Stimulated activated CD4-positive, alpha-beta T cell treated with anti-CD3 and anti-CD28 coated beads, Interleukin-4, amount 100 ng/mL, for 24 hours (primary cell): Measurements from ENCODE around the gene PZP.
A peak's percentile ranks its signal among the peaks of the same experiment; 100 is the strongest.
"Not testable (repeated sequence)": the region's sequence is repeated elsewhere in the genome, so short reads cannot be mapped to it uniquely, and the experiment has no call there.

ENCODE experiments used
- DNase-seq: peaks from one replicate; pipeline ENCODE4 v3.0.0-alpha.2; 2020

PZP gene

GRCh38 chr12:9208229-9208628 is at the start of gene PZP:
Gene PZP, minus strand, starts transcription at chr12:9208395. Its CDS starts 54 bp downstream, at chr12:9208341.
- no peak for DNase-seq

DNA sequence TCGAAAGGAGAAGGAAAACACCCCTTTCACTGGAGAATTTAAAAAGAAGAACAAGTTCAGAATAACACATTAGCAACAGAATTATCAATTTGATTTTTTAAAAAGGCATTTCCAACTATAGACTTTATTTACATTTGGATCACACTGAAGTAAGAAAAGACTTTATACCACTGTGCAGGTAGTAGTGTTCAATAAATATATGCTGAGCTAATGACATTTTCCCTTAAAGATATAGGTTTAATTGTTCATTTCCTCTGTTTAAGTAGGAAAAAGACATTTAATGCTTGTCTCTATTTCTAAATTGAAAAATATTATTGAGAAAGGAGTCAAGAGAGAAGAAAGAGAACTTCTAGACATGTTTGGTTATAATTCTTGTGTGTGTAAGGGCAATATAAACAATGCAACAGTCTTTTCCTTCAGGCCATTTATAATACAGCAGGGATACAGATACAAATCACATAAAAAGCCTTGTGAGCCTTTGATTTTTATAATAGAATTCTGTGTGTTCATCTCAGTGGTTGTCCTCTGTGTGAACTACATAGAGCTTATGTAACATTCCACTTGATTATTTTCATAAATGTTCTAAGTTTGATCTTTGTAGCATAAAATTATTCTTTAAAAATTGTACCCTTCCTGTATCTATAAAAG is 48.7 kb upstream of the PZP start:
- DNase-seq = no peak

DNA sequence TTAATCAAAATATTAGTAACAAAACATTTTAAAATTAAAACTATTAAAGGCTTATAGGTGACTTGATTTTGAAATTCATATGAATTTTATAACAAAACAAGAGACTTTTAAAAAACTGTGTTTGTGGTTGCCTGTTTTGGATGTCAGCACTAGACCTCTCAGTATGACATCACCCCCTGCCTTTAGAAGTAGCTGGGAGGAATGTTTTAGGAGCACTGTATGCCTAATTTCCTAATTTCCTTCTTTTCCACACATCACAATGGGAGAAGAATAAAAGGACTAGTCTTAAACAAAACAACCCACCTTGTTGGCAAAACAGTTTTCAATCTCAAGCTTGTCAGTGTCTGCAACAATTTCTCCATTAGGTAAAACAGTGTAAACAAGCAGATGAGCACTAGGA is 48.1 kb upstream of the PZP start:
- DNase-seq = no peak

- DNase-seq = no peak
Measured at GRCh38 chr12:9255837-9256236, 47.6 kb upstream of the PZP start.

DNA sequence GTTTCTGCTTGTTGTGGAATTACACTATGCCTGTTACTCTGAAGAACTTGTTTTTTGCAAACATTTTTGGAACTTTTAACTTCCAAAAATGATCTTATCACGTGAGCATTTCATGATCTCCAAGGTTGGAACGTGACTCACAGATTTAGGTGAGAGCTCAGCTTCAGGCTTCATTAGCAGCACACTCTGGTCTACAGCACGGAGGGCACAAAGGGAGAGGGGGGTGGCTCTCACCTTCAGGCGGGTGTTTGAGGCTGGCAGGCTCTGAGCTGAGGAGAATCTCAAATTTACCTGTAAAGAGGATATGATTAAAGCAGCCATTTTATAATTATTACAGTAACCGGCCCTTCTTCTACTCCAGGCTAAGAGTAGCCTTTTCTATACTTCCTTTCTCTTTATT is 45.3 kb upstream of the PZP start:
- DNase-seq = no peak

DNA sequence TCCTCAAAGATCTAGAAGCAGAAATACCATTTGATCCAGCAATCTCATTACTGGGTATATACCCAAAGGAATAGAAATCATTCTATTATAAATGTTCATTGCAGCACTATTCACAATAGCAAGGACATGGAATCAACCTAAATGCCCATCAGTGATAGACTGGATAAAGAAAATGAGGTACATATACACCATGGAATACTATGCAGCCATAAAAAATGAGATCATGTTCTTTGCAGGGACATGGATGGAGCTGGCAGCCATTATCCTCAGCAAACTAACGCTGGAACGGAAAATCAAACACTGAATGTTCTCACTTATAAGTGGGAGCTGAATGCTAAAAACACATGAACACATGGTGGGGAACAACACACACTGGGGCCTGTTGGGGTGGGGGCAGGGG is 44.6 kb upstream of the PZP start:
- not testable (repeated sequence) for DNase-seq

- DNase-seq = no peak
Measured at GRCh38 chr12:9252256-9252655, 44.1 kb upstream of the PZP start.

GRCh38 chr12:9248435-9248834 is 40.2 kb upstream of the PZP start:
- no peak for DNase-seq

DNA sequence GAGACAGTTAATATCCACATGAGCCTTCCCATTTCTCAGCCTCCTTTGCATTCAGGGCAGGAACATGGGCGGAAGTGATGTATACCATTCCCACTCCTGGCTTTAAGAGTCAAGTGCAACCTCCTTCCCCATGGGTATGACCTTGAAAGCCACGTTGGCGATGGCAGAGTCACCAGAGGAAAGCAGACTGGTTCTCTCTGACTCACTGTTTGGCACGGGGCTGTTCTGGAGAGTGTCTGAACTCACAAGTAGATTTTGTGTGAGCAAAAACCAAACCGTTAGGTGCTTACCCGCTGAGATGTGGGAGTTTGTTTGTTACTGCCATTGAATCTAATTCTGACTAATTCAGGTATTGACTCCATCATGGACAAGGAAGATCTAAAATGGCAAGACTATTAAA is 36.7 kb upstream of the PZP start:
- peak; percentile 80 for DNase-seq

DNA sequence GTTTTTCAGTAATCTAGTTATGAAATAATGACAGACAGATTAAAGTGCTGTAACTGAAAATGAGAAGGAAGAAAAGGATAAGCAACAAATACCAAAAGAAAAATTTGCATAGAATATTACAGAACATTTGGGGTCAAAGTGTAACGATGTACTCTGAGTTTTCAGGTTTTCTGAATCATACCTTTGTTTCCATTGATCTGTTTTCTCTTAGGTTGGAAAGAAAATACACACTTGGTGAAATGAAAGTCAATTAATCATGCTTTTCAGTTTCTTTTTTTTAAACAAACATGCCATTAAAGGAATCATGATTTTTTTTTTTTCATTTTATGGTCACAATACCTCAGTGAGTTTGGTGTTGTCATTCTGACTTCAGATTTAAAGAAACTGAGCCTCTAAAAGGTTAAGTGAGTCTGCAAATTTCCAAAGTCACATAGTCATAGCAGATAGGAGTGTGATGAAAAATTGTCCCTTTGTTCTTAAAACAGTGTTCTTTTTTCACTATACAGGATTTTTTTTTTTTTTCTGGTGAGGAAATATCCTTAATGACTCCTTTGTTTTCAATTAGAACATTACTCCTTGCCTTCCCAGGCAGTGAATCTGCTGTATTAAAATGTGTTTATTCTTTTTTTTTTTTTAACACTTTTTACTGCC is 35.9 kb upstream of the PZP start:
- DNase-seq = no peak

DNA sequence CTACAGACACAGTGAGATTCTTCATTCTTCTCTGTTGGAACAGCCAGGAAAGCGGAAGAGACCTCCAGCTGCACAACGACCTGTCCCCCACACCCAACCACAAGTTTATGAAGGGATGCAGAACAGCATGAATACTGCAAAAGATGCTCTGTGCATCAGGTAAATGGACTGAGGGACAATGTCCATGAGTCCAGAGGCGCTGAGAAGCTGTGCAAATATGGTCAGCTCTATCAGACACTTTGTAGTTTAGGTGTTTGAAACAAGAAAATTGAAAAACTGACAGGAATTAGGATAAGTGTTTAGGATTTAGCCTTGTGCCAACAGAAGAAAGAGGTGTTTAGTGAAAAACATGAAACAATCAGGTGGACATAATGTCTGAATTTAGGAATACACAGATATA is 33.1 kb upstream of the PZP start:
- no peak for DNase-seq

GRCh38 chr12:9240776-9241175 is 32.6 kb upstream of the PZP start:
- DNase-seq = no peak

DNA sequence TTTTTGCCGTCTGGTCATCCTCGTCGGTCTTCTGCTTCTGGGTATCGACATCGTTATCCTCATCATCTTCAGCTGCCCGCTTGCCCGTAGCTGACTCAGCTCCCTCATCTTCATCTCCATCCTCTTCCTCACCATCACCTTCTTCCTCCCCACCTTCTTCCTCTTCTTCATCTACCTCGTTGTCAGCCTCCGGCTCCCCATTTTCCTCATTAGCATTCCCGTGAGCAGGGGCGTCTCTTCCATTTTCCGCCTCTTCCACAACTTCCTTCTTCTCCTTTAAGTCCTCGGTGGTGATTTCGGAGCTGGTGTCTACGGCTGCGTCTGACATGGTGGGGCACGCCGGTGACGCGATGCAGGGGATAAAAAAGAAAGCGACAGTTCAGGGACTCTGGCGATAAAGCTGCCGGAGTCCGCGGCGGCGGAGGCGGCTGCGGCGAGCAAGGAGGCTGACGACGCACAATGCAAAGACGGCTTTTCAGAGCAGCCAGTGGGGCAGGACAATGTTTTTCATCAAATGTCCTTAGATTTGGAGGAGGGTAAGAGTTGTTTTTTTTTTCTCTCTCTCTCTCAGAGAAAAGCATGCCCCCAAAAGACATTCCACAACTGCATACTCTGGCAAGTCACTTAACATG is 31.9 kb upstream of the PZP start:
- DNase-seq = peak; percentile 44

DNA sequence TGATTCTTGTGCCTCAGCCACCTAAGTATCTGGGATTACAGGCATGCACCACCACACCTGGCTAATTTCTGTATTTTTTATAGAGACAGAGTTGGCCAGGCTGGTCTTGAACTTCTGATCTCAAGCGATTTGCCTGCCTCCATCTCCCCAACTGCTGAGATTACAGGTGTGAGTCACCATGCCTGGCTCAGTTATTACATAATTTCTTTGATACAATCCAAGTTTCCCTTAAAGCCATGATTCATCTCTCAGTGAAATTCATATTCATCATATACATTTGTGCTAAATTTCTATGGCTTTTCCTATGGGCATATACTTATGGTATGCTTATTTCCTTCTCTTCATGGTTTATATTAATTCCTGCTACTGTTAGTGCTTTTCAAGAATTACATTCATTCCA is 29.1 kb upstream of the PZP start:
- no peak for DNase-seq

DNA sequence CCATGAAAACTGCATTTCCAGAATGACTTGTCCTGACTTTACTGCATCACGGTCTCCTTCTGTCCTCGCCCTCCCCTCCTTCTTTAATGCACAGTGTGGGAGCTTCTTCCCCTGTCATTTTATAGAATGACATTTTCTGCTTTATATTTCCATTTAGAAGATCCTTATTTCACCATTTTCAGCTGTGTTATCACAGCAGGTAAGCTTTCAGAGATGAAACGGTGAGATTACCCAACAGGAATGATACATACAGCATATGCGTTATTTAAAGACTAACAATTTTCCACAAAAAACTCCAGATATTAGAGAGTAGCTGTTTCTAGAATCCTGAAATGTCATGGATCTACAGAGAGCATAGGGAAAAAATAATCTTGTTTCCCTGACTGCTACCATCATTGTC is 27.3 kb upstream of the PZP start:
- no peak for DNase-seq

DNA sequence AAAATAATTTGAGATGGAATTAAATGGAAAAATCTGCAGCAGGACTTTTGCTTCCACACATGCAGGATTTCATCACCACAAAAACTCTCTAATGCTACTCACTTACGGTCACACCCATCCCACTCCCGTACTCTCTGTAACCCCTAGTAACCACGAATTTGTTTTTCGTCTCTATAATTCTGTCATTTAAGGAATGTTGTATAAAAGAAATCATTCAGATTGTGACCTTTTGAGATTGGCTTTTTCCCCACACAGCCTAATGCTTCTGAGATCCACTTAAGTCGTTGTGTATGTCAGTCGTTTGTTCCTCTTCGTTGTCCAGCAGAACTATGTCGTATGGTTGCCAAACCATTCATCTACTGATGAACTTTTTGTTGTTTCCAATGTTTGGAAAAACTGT is 19.8 kb upstream of the PZP start:
- no peak for DNase-seq

GRCh38 chr12:9223830-9224229 is 15.6 kb upstream of the PZP start:
- no peak for DNase-seq

- DNase-seq = no peak
Measured at GRCh38 chr12:9221483-9221882, 13.3 kb upstream of the PZP start.

GRCh38 chr12:9221011-9221410 is 12.8 kb upstream of the PZP start:
- not testable (repeated sequence) for DNase-seq

- DNase-seq = no peak
Measured at GRCh38 chr12:9214534-9214933, 6.3 kb upstream of the PZP start.

- no peak for DNase-seq
Measured at GRCh38 chr12:9211687-9212086, 3.5 kb upstream of the PZP start.

DNA sequence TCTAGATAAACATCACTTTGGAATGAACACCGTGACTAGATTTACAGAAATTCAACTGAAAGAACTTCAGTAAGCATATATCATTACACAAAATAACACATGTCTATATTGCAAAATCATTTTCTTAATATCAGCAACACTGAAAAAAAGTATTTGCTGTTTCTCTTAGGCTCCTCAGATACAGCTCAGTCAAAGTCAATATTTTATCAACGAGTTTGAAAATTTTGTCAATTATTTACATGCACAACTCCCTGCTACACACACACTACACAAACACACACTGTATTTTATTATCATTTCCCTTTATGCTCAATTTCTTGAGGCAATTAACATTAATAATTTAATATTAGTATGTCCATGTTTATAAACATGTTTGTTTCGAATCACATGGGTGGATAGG is 3.8 kb downstream of the PZP start:
- DNase-seq = no peak

DNA sequence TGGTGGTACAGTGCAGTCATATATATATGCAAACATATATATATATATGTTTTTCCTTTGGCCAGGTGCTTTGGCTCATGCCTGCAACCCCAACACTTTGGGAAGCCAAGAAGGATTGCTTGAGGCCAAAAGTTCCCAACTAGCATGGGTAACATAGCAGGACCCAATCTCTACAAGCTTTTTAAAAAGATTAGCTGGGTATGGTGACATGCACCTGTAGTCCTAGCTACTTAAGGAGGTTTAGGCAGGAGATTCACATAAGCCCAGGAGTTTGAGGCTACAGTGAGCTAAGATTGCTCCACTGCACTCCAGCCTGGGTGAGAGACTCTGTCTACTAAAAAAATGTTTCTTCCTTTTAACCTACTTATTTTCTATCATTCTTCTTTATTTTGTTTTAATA is 10.2 kb downstream of the PZP start:
- DNase-seq = no peak

DNA sequence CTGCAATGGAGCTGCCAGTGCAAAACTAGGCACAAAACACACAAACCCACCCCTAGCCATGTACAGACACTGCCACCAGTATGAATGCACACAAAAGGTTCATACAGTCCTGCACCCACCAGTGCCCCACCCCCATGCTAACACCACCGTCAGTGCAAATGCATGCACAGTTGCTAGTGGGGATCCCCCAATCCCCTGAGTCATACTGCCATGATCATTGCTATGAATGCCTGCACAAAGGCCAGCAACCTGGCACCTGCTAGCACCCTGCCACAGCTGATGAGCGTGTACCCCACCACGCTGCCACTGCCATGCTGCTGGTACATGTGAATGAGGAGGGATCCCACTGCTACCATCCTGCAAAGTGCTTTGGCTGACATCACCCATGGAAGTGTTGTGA is 23.9 kb downstream of the PZP start:
- DNase-seq = no peak

- no peak for DNase-seq
Measured at GRCh38 chr12:9180810-9181209, 27.4 kb downstream of the PZP start.
